GM10847 (cell line): ENCODE data around the gene KIF9.

ENCODE experiments used
- POLR2A ChIP-seq: IDR thresholded peaks from 2 replicates; pipeline ENCODE4 v1.6.1; 2011; ENCODE audit not compliant: insufficient read length; ENCODE audit errors: extremely low read depth

Gene KIF9

DNA sequence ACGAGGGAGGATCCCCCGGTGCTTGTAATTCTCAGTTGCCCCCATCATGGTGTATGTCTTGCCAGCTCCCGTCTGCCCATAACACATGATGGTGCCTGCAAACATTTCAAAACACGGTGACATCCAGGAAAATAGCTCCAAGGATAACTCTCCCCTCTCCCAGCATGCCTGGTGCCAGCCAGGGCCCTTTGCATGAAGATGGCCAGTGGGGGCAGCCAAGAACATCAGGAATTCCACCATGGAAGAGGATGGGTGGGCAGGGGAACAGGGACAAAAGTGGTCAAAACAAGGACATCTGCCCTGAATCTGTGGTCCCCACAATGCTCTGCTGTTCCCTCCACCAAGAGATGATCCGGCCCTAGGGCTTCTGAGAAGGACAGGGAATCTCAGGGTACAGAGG lies 9.0 kb downstream of the KIF9 start:
- TF ChIP-seq POLR2A, result no peak

DNA sequence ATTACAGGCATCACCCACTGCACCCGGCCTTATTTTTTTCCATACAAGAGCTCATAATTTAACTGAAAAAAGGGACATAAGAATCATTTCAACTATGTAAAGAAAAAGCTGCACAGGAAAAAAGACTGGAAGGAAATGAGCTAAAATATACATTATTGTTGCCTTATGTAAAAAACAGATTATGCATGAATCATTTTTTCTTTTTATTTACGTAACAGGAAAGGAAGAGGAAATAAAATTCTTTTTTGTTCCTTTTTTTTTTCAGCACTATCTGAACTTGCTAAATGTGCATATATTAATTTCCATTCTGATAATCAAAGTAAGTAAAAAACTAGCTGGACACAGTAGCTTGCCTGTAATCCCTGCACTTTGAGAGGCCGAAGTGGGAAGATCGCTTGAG lies 12.1 kb downstream of the KIF9 start:
- no peak for TF ChIP-seq POLR2A

DNA sequence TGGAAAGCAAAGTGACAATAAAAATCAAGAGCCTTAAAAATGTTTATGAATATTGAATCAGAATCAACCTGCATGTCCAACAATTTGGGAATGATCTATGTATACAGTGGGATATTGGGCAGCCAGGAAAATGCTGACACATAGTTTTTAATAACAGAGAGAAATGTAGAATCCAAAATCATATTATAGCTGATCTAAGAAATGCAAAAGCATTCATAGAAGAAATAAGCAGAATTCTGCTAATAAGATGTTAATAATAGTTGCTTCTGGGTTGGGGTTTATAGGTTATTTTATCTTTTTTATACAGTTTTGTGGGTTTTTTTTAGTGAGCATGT lies 15.1 kb downstream of the KIF9 start:
- TF ChIP-seq POLR2A, result no peak

DNA sequence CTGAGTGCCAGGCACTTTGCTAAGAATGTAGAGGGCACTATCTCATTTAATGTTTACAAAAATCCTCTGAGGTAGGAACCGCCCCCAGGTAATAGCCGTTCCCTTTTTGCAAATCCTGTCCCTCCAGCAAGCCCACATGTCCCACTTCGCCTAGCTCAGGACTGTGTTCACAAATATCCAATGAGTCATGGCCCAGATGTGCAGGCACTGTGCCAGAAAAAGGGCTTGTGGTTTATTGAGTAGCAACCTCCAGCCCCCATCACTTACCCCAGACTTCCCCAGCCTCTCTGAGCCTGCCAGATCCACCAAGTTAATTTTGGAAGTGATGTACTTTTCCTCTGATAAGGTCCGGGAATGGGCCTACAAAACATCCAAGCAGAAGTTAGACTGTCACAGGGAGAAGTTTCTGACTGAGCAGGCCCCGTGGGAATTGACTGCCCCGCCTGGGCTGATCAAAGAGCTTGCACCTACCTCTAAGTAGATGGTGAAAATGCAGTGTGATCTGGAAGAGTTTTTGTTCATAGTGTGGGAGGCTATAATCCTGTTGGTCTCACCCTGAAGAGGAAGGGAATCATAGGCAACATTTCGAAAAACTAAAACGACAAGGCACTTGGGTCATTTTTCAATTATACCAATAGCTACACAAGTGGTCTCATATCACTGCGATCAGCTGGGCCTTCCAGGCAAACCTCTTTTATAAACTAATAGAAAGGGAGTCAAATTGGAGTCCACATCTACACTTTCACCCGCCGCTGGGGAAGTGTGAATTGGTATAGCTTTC lies 15.7 kb downstream of the KIF9 start:
- TF ChIP-seq POLR2A, result no peak

DNA sequence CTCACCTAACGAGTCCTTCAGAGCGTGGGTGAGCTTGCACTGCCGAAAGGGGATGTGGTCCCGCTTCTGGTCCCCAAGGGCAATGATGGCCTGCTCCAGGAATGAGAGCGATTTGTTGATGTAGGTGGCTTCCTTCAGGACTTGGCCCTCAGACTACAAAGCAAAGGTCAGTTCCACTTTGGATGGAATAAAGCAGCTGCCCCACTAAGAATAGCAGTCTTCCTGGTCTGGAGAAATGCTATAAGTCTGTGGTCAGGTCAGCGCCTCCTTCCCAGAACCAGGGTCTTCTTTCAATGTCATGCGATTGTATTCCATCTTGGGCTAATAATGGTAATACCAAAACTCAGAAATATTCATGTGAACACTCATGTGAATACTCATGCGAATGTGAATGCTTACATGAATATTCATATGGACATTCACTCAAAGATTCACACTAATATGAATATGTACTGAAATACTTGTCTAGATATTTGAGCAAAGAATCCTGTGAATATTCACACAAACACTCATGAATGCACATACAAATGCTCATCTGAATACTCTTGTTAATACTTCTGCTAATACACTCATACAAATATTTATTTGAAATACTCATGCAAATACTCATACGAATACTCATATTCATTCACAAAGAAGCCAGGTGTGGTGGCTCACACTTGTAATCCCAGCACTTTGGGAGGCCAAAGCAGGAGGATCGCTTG lies 16.7 kb downstream of the KIF9 start:
- TF ChIP-seq POLR2A, result no peak

DNA sequence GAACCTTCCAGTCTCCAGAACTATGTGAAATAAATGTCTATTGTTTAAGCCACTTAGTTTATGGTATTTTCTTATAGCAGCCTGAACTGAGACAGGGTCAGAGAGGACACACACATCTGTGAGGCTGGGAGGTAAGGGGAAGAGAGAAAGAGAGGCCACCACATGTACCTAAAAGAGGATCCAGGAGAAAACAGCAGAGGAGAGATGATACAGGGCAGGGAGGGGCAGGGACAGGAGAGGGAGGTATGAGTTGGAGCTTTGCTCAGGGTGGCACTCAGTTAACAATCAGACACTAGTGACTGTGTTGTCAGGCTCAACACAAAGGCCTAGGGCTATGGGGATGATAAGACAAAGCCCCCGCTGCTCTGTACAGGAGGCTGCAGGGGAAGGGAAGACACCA lies 17.6 kb downstream of the KIF9 start:
- no peak for TF ChIP-seq POLR2A

DNA sequence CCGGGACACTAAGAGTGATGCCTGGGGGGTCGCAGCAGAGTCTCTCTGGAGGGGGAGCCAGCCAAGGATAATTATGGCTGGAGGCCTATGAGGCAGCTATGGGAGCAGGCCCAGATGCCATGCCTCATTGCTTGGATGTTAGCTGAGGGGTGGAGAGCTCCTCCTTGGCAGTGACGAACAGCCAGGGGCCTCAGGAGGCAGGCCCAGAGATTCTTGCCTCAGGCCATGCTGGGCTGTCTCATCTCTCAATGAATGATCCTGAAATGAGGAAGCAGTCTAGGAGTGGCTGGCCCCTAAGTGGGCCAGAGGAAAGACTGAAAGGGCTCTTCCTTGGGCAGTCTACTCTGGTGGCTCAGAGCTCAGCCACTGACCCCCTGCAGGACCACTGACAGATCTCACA lies 21.3 kb downstream of the KIF9 start:
- TF ChIP-seq POLR2A, result no peak

DNA sequence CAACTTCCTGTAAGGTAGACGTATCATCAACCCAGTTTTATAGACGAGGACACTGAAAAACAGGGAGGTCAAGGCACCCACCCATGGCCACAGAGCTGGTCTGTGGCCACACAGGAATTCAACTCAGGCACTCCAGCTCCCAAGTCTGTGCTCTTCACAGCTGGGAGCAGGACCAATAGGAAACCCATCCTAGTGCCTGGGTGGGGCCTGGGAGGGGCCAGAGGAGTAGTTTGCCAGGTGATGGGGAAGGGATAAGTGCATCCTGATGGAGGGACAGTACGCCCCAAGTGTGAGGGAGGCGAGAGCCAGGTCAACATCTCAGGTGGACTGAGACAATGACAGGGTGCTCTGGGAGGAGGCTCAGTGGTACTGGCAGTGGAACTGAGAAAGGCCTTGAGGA lies 22.0 kb downstream of the KIF9 start:
- no peak for TF ChIP-seq POLR2A

DNA sequence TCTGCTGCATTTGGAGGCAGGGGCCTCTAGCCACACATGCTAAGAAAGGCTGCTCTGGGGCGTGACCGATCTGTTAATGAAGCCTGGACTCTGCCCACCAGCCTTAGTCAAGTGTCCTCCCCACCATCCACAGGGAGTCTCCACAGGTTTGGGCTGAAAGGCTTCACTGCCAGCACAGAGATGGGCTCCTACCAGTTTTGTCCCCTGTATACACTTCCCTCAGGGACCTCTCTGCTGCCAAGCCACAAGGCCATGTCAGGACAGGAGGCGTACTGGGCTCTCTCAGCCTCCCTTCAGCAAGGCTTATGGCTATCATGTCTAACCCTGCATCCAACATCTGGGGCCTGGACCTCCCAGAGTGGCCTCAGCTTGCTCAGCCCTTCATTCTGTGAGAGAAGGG lies 23.5 kb downstream of the KIF9 start:
- no peak for TF ChIP-seq POLR2A

DNA sequence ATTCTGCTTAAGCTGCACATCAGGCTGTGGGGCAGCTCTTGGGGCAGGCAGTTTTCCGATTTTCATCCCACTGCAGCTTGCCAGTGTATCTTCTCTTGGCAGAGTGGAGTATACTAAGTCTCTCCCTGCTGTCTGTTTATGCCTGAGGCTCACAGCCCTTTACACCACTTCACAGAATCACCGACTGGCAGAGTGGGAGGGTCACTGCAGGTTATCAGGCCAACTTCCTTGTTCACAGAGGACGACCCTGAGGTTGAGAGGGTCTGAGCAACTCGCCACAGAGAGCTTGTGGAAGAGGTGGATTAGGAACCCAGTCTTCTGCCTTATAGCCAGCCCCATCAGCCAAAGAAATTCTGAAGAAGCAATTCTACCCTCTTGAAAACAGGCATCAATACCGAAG lies 30.9 kb downstream of the KIF9 start:
- no peak for TF ChIP-seq POLR2A

DNA sequence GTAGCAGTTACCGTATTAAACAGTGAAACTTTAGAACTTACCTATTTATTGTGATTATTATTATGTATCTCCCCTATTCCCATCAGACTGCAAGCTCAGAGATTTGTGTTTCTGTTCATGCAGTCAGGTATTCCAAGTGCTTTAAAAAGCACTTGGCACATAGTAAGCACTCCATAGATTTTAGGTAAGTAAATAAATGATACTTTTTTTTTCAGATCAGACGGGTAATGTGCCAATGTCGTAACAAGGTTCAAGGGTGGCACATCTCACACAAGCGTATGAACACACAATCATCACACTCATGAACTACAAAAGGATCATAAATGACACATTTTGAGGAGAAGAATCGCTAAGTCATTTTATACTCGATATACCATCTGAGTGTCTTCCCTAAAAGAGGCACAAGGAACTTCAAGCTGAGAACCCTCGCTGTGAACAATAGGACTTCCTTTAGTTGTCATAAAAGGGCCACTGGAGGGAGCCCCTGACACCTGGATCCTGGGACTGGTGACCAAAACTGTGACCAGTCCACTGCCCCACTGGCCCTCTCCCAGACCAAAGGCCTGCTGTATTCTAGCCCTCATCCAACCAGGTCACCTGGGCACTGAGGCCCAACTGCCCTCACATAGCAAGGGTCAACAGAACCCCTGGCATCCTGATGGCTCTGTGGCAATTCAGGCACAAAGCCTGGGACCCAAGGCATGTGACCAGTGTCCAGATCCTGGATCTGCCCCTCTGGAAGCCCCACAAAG lies 32.1 kb downstream of the KIF9 start:
- TF ChIP-seq POLR2A, result no peak

DNA sequence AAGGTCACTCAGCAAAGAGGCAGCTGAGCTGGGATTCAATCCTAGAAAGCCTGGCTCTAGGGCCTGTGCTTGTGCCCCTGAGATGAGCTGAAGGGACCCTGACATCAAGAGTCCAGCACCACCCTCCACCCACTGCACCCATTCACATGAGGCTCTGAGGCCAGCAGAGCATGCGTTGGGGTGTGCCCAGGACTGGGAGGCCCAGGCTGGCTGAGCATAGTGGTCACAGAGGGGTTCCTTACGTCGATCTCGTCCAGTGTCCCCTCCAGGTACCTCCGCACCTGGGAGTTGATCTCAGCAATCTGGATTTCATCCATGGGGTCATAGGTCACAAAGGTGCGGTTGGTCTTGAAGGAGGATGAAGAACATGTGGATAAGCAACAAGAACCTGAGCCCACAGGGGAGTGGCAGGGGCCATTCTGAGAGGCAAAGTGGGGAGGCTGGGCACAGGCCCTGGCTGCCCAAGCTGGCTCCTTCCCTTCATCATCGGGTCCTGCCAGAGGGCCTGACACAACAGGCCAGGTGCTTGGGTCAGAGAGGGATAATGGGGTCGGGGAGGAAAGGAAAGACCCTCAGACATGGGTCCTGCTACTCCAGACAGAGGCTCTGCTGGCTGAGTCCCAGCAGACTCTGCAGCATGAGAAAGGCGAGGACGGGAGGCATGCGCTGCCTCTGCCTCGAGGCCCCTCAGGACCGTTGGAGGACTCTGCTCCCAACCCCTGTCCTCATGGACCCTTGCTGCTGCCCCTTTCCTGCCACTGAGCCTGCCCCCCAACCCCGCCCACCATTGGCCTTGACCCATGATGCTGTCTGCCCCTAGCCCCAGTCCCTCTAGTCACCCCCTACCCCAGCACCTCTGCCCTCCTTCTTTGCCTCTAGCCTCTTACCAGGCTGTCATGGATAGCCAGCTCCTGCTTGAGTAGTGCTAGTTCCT lies 35.2 kb downstream of the KIF9 start:
- no peak for TF ChIP-seq POLR2A

DNA sequence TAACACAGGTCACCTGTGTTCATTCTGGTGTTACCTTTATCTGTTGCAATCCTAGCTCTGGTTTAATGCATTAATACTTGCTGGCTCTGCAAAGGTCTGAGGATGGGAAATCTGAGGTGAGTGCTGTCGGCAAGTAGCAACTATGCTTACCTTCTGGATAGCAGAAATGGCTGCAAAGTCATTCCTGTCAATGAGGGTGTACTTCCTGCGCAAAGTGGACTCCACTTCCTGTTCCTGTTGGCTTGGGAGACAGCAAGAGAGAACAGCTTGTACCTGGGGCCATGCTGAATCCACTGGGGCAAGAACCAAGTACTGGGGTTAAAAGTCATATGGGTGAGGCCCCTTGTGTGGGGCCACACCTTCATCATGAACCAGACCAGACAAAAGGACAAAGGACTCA lies 37.3 kb downstream of the KIF9 start:
- TF ChIP-seq POLR2A, result no peak

DNA sequence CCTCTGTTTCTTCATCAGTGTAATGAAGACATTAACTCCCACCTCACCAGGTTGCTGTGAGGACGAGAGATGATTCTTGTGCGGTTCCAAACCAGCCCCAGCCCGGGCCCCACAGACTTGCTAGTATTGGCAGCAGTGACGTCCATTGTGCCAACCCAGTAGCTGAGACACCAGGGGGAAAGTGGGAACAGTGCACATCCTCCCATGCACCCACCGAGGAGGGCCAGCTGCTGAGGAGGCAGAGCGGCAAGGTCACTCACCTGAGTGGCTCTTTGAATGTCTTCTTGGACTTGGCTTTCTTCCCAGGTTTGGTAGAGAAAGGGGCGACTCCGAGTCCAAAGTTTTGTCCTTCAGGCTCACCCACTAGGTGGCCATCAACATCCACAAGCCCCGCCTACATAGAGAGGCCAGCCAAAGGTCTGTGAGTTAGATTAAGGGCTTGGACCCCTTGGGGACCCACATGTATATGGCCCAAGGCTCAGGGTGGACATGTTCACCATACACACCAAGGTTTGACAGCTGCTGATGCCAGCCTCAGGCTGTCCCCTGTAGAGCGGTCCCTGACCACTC lies 38.0 kb downstream of the KIF9 start:
- no peak for TF ChIP-seq POLR2A

DNA sequence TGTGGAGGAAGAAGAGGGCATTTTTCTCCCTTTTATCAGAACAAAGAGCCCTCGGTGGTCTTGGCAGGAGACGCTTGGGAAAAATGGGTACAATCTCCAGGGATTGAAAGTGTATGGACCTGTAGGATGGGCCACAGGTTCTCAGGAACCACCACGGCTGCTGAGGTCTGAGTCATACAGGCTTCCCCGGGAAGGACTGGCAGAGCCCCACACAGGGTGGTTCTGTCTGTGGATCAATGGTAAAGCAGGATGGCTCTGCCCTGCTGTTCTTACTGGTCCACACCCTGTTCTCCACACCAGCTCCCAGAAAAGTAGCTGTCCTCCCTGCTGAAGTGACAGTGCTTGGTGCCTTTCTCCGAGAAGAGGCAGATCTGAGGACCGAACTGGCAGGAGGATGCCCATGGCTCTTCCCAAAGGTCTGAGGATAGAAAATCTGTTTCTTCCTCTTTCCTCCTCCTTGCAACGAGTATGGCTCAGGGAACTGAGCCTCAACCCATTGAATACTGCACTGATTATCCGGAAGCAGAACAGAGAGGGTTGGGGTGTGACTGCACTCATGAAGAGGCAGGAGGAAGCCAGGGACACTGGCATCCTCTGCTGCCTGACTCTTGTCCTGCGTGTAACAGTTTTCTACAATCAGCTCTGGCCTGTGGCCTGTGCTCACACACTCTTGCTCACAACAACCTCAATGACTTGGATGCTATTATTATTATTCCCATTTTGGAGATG lies 39.0 kb downstream of the KIF9 start:
- no peak for TF ChIP-seq POLR2A

DNA sequence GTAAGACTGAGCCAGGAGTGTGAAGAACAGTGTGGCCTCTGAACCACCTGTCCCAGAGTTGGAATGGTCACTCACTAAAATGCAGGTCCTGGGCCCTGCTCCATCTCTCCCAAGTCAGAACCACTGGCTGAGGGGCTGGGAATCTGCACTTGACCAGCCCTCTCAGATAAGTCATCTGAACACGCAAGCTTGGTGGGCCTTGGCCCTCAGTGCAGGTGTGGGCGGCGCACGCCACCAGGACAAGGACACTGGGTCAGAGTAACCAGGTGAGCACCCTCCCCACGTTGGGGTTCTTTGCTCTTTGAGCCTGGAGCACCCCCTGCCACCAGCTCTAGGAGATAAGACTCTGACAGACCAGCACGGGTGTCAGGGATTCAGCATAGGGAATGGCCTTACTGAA lies 42.7 kb downstream of the KIF9 start:
- TF ChIP-seq POLR2A, result no peak
